Neural cell (in vitro differentiated cells): Measurements from ENCODE around the gene TYK2. TPM values are rescaled to one million over a fixed set of nuclear protein-coding genes. Genes with fewer than 3 reads are reported as not detected.

Experiments used
- H2AFZ ChIP-seq: fragments of 200-600, 300-800 bp; sonication (generic), shearing (Covaris generic); 2 replicates; pipeline ENCODE4 v1.6.0; 2014; ENCODE audit warnings: low read depth, mild to moderate bottlenecking, antibody characterized with exemption, low read length, moderate library complexity
- H3F3A ChIP-seq: fragments of 200-600 bp; shearing (Covaris generic); 2 replicates; pipeline ENCODE4 v1.6.1; 2016; ENCODE audit warnings: mild to moderate bottlenecking, moderate library complexity, mixed read lengths, antibody characterized with exemption, low read length; ENCODE audit not compliant: insufficient read depth, poor library complexity, severe bottlenecking
- H3K27ac ChIP-seq: fragments of 200-600, 300-800 bp; sonication (generic), shearing (Covaris generic); 2 replicates; pipeline ENCODE4 v1.5.1; 2014; ENCODE audit warnings: mild to moderate bottlenecking, low read length, moderate library complexity
- H3K27me3 ChIP-seq: fragments of 300-800, 200-600 bp; sonication (generic), shearing (Covaris generic); 2 replicates; pipeline ENCODE4 v1.6.0; 2014; ENCODE audit warnings: mild to moderate bottlenecking, low read depth, low read length, moderate library complexity; ENCODE audit not compliant: insufficient read depth
- H3K36me3 ChIP-seq: fragments of 300-800, 200-600 bp; sonication (generic), shearing (Covaris generic); 2 replicates; pipeline ENCODE4 v1.5.1; 2014; ENCODE audit warnings: mild to moderate bottlenecking, antibody characterized with exemption, low read length, moderate library complexity; ENCODE audit not compliant: insufficient read depth
- H3K4me2 ChIP-seq: fragments of 300-800, 200-600 bp; sonication (generic), shearing (Covaris generic); 2 replicates; pipeline ENCODE4 v1.6.0; 2014; ENCODE audit warnings: mild to moderate bottlenecking, low read length
- H3K4me3 ChIP-seq: fragments of 300-800, 200-600 bp; sonication (generic), shearing (Covaris generic); 2 replicates; pipeline ENCODE4 v1.5.1; 2014; ENCODE audit warnings: mild to moderate bottlenecking, low read length, moderate library complexity
- H3K79me2 ChIP-seq: fragments of 200-600 bp; shearing (Covaris generic); replicated peaks from 2 replicates; pipeline ENCODE4 v1.6.0; 2014; ENCODE audit warnings: mild to moderate bottlenecking, low read length, moderate library complexity; ENCODE audit not compliant: insufficient read depth
- H3K9ac ChIP-seq: fragments of 300-800, 200-600 bp; sonication (generic), shearing (Covaris generic); 2 replicates; pipeline ENCODE4 v1.6.1; 2016; ENCODE audit warnings: mild to moderate bottlenecking, low read length, mixed read lengths
- H3K9me2 ChIP-seq: fragments of 200-600 bp; shearing (Covaris generic); 2 replicates; pipeline ENCODE4 v1.6.1; 2016; ENCODE audit warnings: mild to moderate bottlenecking, low read length, mixed read lengths; ENCODE audit not compliant: insufficient read depth
- H3K9me3 ChIP-seq: fragments of 200-600, 300-800 bp; sonication (generic), shearing (Covaris generic); 2 replicates; pipeline ENCODE4 v1.6.1; 2016; ENCODE audit warnings: mild to moderate bottlenecking, mixed run types, low read length, moderate library complexity, mixed read lengths
- H4K20me1 ChIP-seq: fragments of 200-600 bp; shearing (Covaris generic); 2 replicates; pipeline ENCODE4 v1.6.1; 2016; ENCODE audit warnings: mild to moderate bottlenecking, mixed run types; ENCODE audit not compliant: insufficient read depth
- EP300 ChIP-seq: fragments of 450-650 bp; conservative IDR thresholded peaks from 2 replicates; pipeline ENCODE4 v1.6.1; 2014; ENCODE audit warnings: antibody characterized with exemption, mild to moderate bottlenecking, moderate library complexity; ENCODE audit not compliant: poor library complexity, severe bottlenecking
- EZH2 ChIP-seq: fragments of 200-600, 300-800 bp; shearing (Covaris generic), sonication (generic); IDR thresholded peaks from 2 replicates; pipeline ENCODE4 v1.6.1; 2014; ENCODE audit warnings: antibody characterized with exemption, low read length, borderline replicate concordance, mild to moderate bottlenecking; ENCODE audit not compliant: insufficient read depth, poor library complexity, severe bottlenecking
- MXI1 ChIP-seq: fragments of 450-650 bp; conservative IDR thresholded peaks from 2 replicates; pipeline ENCODE4 v1.6.1; 2014; ENCODE audit warnings: antibody characterized with exemption, mild to moderate bottlenecking; ENCODE audit not compliant: poor library complexity, severe bottlenecking
- POLR2AphosphoS5 ChIP-seq: IDR thresholded peaks from 2 replicates; pipeline ENCODE4 v1.6.1; 2012
- RAD21 ChIP-seq: fragments of 450-650 bp; conservative IDR thresholded peaks from 2 replicates; pipeline ENCODE4 v1.6.1; 2014; ENCODE audit warnings: antibody characterized with exemption, mild to moderate bottlenecking, moderate library complexity
- SMC3 ChIP-seq: fragments of 450-650 bp; conservative IDR thresholded peaks from 2 replicates; pipeline ENCODE4 v1.6.1; 2014; ENCODE audit warnings: antibody characterized with exemption, mild to moderate bottlenecking, moderate library complexity; ENCODE audit not compliant: poor library complexity
- TAF1 ChIP-seq: IDR thresholded peaks from 2 replicates; pipeline ENCODE4 v1.6.1; 2012; ENCODE audit warnings: low read depth
- polyA minus RNA-seq: library from RNA; depleted of rRNA, polyadenylated mRNA; stranded (reverse); fragments of >200 nt; gene quantifications from 2 replicates; pipeline ENCODE4 v1.2.3, GENCODE V29; 2014
- polyA plus RNA-seq: library from polyadenylated mRNA; depleted of rRNA; stranded (reverse); fragments of >200 nt; gene quantifications from 2 replicates; pipeline ENCODE4 v1.2.3, GENCODE V29; 2014
- TF ChIP-seq, protein P1 (sequence below): IDR thresholded peaks from 2 replicates; pipeline ENCODE4 v1.6.1; 2012; ENCODE audit warnings: borderline replicate concordance
- TF ChIP-seq, protein P2 (sequence below): fragments of 450-650 bp; IDR thresholded peaks from 2 replicates; pipeline ENCODE4 v1.5.1; 2014; ENCODE audit warnings: antibody characterized with exemption, mild to moderate bottlenecking, moderate library complexity; ENCODE audit not compliant: poor library complexity, severe bottlenecking

TYK2 gene
- polyA plus RNA-seq (63.3 and 95.8 TPM in 2 replicates), polyA minus RNA-seq (49.4 and 50.4 TPM in 2 replicates)

DNA sequence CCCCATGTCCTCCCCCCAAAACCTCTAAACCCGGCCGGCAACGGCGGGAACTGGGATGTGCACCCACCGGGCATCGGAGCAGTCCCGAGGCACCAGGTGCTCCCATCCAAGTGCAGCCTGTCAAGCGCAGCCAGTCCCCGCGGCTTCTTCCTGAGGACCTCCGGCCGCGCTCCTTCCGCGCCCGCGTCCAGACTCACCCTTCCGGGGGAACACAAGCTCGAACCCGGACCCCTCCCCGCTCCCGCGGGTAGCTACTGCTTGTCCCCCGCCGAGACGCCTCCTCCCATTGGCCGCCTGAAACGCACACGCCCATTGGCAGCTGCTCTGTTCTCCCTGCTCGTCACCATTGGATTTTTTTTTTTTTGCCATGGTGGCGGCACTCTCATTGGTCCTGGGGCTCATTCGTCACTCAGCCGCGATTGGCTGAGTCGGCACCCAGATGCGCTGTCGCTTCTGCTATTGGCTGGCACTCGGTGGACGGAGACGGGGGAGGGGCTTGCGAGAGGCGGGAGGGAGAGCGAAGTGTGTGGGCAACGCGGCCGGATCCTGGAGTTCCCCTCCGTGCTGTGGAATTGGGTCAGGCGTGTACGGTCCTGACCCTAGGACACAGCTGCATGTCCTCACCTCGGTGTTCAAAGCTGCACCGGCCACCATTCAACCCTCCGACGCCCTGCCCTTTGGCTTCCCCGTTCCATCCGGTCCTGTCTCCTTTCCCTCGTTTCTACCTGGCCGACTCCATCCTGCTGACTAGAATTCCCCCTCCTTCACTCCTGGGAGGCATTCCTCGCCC is at the start of gene TYK2:
TSS of gene TYK2 (minus strand) at position 260 of the 790 bp plus-strand sequence. CDS start 2,166 bp downstream, outside the sequence.
- no peaks in the 10 kb centered on the region for H3K9me2 ChIP-seq
- H2AFZ ChIP-seq: peak within 1 kb of the TSS; percentile 100
- no peaks in the 10 kb centered on the region for H4K20me1 ChIP-seq

DNA sequence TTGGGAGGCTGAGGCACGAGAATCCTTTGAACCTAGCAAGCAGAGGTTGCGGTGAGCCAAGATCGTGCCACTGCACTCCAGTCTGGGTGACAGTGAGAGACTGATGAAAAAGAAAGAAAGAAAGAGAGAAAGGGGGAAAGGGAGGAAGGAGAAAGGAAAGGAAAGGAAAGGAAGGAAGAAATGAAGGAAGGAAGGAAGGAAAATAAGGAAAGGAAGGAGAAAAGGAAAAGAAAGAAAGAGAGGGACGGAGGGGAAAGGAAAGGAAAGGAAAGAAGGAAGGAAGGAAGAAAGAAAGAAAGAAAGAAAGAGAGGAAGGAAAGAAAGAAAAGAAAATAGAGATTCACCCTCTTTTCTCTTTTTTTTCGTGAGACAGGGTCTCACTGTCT is 48.6 kb upstream of the TYK2 start:
- Histone ChIP-seq H3F3A (no peaks in the 10 kb centered on the region), H3K79me2 (no peaks in the 10 kb centered on the region), H3K9ac (no peak overlapping the region), H3K9me2 (no peaks in the 10 kb centered on the region), H3K27me3 (peaks cover 90% of the 10 kb centered on the region), H2AFZ (no peak overlapping the region), H3K9me3 (no peaks in the 10 kb centered on the region), H3K27ac (no peak overlapping the region), H3K4me3 (no peak overlapping the region), H3K36me3 (no peaks in the 10 kb centered on the region), H4K20me1 (no peaks in the 10 kb centered on the region), H3K4me2 (no peak overlapping the region)
- TF ChIP-seq, protein P1, sequence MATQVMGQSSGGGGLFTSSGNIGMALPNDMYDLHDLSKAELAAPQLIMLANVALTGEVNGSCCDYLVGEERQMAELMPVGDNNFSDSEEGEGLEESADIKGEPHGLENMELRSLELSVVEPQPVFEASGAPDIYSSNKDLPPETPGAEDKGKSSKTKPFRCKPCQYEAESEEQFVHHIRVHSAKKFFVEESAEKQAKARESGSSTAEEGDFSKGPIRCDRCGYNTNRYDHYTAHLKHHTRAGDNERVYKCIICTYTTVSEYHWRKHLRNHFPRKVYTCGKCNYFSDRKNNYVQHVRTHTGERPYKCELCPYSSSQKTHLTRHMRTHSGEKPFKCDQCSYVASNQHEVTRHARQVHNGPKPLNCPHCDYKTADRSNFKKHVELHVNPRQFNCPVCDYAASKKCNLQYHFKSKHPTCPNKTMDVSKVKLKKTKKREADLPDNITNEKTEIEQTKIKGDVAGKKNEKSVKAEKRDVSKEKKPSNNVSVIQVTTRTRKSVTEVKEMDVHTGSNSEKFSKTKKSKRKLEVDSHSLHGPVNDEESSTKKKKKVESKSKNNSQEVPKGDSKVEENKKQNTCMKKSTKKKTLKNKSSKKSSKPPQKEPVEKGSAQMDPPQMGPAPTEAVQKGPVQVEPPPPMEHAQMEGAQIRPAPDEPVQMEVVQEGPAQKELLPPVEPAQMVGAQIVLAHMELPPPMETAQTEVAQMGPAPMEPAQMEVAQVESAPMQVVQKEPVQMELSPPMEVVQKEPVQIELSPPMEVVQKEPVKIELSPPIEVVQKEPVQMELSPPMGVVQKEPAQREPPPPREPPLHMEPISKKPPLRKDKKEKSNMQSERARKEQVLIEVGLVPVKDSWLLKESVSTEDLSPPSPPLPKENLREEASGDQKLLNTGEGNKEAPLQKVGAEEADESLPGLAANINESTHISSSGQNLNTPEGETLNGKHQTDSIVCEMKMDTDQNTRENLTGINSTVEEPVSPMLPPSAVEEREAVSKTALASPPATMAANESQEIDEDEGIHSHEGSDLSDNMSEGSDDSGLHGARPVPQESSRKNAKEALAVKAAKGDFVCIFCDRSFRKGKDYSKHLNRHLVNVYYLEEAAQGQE: no peak
- TF ChIP-seq EZH2 (no peak), MXI1 (no peak), SMC3 (no peak), RAD21 (no peak), POLR2AphosphoS5 (no peak), TAF1 (no peak), EP300 (no peak)
- TF ChIP-seq, protein P2, sequence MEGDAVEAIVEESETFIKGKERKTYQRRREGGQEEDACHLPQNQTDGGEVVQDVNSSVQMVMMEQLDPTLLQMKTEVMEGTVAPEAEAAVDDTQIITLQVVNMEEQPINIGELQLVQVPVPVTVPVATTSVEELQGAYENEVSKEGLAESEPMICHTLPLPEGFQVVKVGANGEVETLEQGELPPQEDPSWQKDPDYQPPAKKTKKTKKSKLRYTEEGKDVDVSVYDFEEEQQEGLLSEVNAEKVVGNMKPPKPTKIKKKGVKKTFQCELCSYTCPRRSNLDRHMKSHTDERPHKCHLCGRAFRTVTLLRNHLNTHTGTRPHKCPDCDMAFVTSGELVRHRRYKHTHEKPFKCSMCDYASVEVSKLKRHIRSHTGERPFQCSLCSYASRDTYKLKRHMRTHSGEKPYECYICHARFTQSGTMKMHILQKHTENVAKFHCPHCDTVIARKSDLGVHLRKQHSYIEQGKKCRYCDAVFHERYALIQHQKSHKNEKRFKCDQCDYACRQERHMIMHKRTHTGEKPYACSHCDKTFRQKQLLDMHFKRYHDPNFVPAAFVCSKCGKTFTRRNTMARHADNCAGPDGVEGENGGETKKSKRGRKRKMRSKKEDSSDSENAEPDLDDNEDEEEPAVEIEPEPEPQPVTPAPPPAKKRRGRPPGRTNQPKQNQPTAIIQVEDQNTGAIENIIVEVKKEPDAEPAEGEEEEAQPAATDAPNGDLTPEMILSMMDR: no peak

More for the DNA sequence above, at the start of gene TYK2:
- peak within 1 kb of the TSS; percentile 88 for H3K27ac ChIP-seq
- no peaks in the 10 kb centered on the region for H3K9me3 ChIP-seq
- H3K27me3 ChIP-seq: no peaks in the 10 kb centered on the region
- peak within 1 kb of the TSS; percentile 99 for H3K4me2 ChIP-seq
- peak within 1 kb of the TSS; percentile 97 for H3K4me3 ChIP-seq
- peaks cover 4% of the 10 kb centered on the region for H3F3A ChIP-seq
- TF ChIP-seq, protein P2: no peak
- TF ChIP-seq MXI1 (peak; percentile 77), TAF1 (peak; percentile 52), SMC3 (peak; percentile 18), EZH2 (no peak), POLR2AphosphoS5 (peak; percentile 94), RAD21 (no peak), EP300 (peak; percentile 47)
- TF ChIP-seq, protein P1: peak; percentile 69
- H3K79me2 ChIP-seq: peaks cover 7% of the 10 kb centered on the region
- H3K36me3 ChIP-seq: no peaks in the 10 kb centered on the region
- peak within 1 kb of the TSS; percentile 90 for H3K9ac ChIP-seq
